GM23338 (cell line): ENCODE results near the gene METAP1D. TPM values are rescaled to one million over a fixed set of nuclear protein-coding genes. Genes with fewer than 3 reads are reported as not detected.

Source experiments
- ATAC-seq: fragments of 200-7000 bp; cut with Tn5 transposase; 3 replicates; pipeline ENCODE4 v1.9.1; 2020
- DNase-seq: peaks from one replicate; pipeline ENCODE4 v3.0.0-alpha.2; 2015; ENCODE audit warnings: low spot score
- H2AFZ ChIP-seq: fragments of 200-600 bp; sonication (generic); 2 replicates; pipeline ENCODE4 v1.8.0; 2016; ENCODE audit warnings: antibody characterized with exemption, mild to moderate bottlenecking, moderate library complexity
- H3F3A ChIP-seq: fragments of 200-600 bp; sonication (generic); replicated peaks from 2 replicates; pipeline ENCODE4 v1.8.0; 2017; ENCODE audit warnings: antibody characterized with exemption, mixed run types, low read depth
- H3K27ac ChIP-seq: fragments of 200-600 bp; sonication (generic); 2 replicates; pipeline ENCODE4 v1.6.1; 2016; ENCODE audit warnings: low read depth
- H3K27me3 ChIP-seq: fragments of 200-600 bp; sonication (generic); 2 replicates; pipeline ENCODE4 v1.8.0; 2016; ENCODE audit warnings: mild to moderate bottlenecking, mixed run types, moderate library complexity; ENCODE audit not compliant: insufficient read depth
- H3K36me3 ChIP-seq: fragments of 200-600 bp; sonication (generic); 2 replicates; pipeline ENCODE4 v1.8.0; 2016; ENCODE audit warnings: mild to moderate bottlenecking; ENCODE audit not compliant: insufficient read depth
- H3K4me1 ChIP-seq: fragments of 200-600 bp; sonication (generic); 2 replicates; pipeline ENCODE4 v1.8.0; 2016; ENCODE audit warnings: mild to moderate bottlenecking, moderate library complexity; ENCODE audit not compliant: insufficient read depth
- H3K4me2 ChIP-seq: fragments of 200-600 bp; sonication (generic); 2 replicates; pipeline ENCODE4 v1.7.1; 2017; ENCODE audit warnings: mixed run types
- H3K4me3 ChIP-seq: fragments of 200-600 bp; sonication (generic); 2 replicates; pipeline ENCODE4 v1.6.1; 2016; ENCODE audit warnings: mixed run types
- H3K79me2 ChIP-seq: fragments of 200-600 bp; sonication (generic); replicated peaks from 2 replicates; pipeline ENCODE4 v1.8.0; 2017; ENCODE audit warnings: mild to moderate bottlenecking; ENCODE audit not compliant: insufficient read depth
- H3K9me2 ChIP-seq: fragments of 200-600 bp; sonication (generic); 2 replicates; pipeline ENCODE4 v1.8.0; 2017; ENCODE audit not compliant: insufficient read depth
- H4K20me1 ChIP-seq: fragments of 200-600 bp; sonication (generic); replicated peaks from 2 replicates; pipeline ENCODE4 v1.8.0; 2017; ENCODE audit warnings: mild to moderate bottlenecking; ENCODE audit not compliant: insufficient read depth
- H3K27ac Mint-ChIP-seq: 2 replicates; pipeline ENCODE4 v1.8.0; 2020; ENCODE audit warnings: inconsistent platforms, mild to moderate bottlenecking, moderate library complexity, mixed read lengths
- H3K27me3 Mint-ChIP-seq: 3 replicates; pipeline ENCODE4 v1.8.0; 2022; ENCODE audit warnings: low read depth, mild to moderate bottlenecking, moderate library complexity, mixed read lengths, inconsistent platforms; ENCODE audit not compliant: insufficient read depth, poor library complexity
- H3K36me3 Mint-ChIP-seq: 3 replicates; pipeline ENCODE4 v1.8.0; 2021; ENCODE audit warnings: low read depth, mild to moderate bottlenecking, inconsistent platforms, moderate library complexity, mixed read lengths
- H3K4me1 Mint-ChIP-seq: 3 replicates; pipeline ENCODE4 v1.8.0; 2020; ENCODE audit warnings: mild to moderate bottlenecking, inconsistent platforms, mixed read lengths
- H3K4me3 Mint-ChIP-seq: 3 replicates; pipeline ENCODE4 v1.8.0; 2021; ENCODE audit warnings: moderate library complexity, mild to moderate bottlenecking, inconsistent platforms, mixed read lengths
- H3K9me3 Mint-ChIP-seq: 3 replicates; pipeline ENCODE4 v1.8.0; 2020; ENCODE audit warnings: moderate library complexity, mild to moderate bottlenecking, inconsistent platforms, mixed read lengths
- CREB1 ChIP-seq: fragments of 250-450 bp; sonication (Bioruptor Pico); IDR thresholded peaks from 2 replicates; pipeline ENCODE4 v1.5.0; 2020; ENCODE audit warnings: low read depth, mild to moderate bottlenecking, moderate library complexity
- CTCF ChIP-seq, 2 experiments: fragments of 200-600 bp in 1 of 2; sonication (generic) in 1 of 2; conservative IDR thresholded peaks; 2 replicates each; pipeline versions ENCODE4 v1.5.1 to v1.6.1; 2016 to 2017; ENCODE audit warnings: antibody characterized with exemption in 2 of 2, low read depth in 2 of 2, mild to moderate bottlenecking in 2 of 2, moderate library complexity in 1 of 2
- ETS1 ChIP-seq: IDR thresholded peaks from 2 replicates; pipeline ENCODE4 v1.6.1; 2016; ENCODE audit warnings: antibody characterized with exemption
- EZH2 ChIP-seq: fragments of 200-600 bp; sonication (generic); IDR thresholded peaks from one replicate; pipeline ENCODE4 v1.8.0; 2017; ENCODE audit warnings: antibody characterized with exemption, mild to moderate bottlenecking, low read depth; ENCODE audit not compliant: unreplicated experiment
- EZH2phosphoT487 ChIP-seq: fragments of 200-600 bp; sonication (generic); IDR thresholded peaks from one replicate; pipeline ENCODE4 v1.8.1; 2018; ENCODE audit warnings: antibody characterized with exemption; ENCODE audit not compliant: unreplicated experiment
- JUNB ChIP-seq: IDR thresholded peaks from one replicate; pipeline ENCODE4 v1.6.1; 2016; ENCODE audit warnings: antibody characterized with exemption; ENCODE audit not compliant: unreplicated experiment
- NANOG ChIP-seq: IDR thresholded peaks from 2 replicates; pipeline ENCODE4 v1.6.1; 2016; ENCODE audit warnings: antibody characterized with exemption, borderline replicate concordance
- POLR2AphosphoS5 ChIP-seq: IDR thresholded peaks from 2 replicates; pipeline ENCODE4 v1.6.1; 2016; ENCODE audit warnings: antibody characterized with exemption, low read depth
- REST ChIP-seq: IDR thresholded peaks from one replicate; pipeline ENCODE4 v1.6.1; 2018; ENCODE audit warnings: antibody characterized with exemption; ENCODE audit not compliant: unreplicated experiment
- STAT1 ChIP-seq: IDR thresholded peaks from one replicate; pipeline ENCODE4 v1.6.1; 2016; ENCODE audit warnings: antibody characterized with exemption; ENCODE audit not compliant: unreplicated experiment
- ZNF114 ChIP-seq: fragments of 250-450 bp; sonication (Bioruptor Pico); IDR thresholded peaks from 2 replicates; pipeline ENCODE4 v1.5.0; 2020; ENCODE audit warnings: mild to moderate bottlenecking, moderate library complexity
- polyA plus RNA-seq: library from polyadenylated mRNA; unstranded; fragments of >200 nt; fragmentation: Nextera tagmentation; extraction: Ambion mirVana; gene quantifications from 2 replicates; pipeline ENCODE4 v1.2.1, GENCODE V29; 2016
- total RNA-seq: library from RNA; depleted of rRNA; stranded (reverse); fragments of >200 nt; shearing (Covaris generic); gene quantifications from 2 replicates; pipeline ENCODE4 v1.2.3, GENCODE V29; 2014

METAP1D gene
- total and polyA plus RNA-seq, 2 experiments from 2014 or later, result 12.8 to 15.5 TPM

DNA sequence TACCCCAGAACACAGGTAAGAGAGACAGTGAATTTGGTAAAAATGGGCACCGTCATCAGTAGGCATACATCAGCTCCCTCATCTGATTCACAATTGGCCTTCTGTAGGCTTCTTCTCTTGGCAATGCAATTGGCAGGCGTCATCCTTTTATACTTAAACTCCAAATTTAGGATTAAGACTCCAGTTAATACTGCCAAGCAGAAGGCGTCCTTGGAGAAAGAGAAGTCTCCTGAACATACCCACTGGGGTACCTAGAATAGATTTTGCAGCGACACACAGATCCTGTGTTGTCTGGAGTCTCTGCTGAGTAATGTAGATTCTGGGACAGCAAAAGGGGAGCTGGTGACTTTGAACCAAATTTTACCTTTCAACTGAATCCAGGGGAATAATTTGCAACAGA is 592 bp upstream of the METAP1D start (continued):
- TF ChIP-seq CTCF (conservative IDR thresholded peaks at IDR 0.05; ENCODE audit: low read depth in 2 of 2) (no peak), ETS1 (no peak), EZH2 (no peak), EZH2phosphoT487 (no peak), ZNF114 (CRISPR knock-in tag) (no peak)

GRCh38 chr2:172000696-172001361 is 1.1 kb downstream of the METAP1D start:
- no peak overlapping the region; the same call in 1 of the 2 replicates for H3K27ac Mint-ChIP-seq
- H3K27me3 Mint-ChIP-seq, result peaks cover 7% of the 10 kb centered on the region
- H3K9me3 Mint-ChIP-seq, result no peaks in the 10 kb centered on the region
- peak overlapping the region; percentile 87; the same call in 1 of the 2 replicates for H2AFZ ChIP-seq
- H3K4me3 Mint-ChIP-seq, result peak overlapping the region; percentile 90
- peaks cover 13% of the 10 kb centered on the region for H3K4me1 Mint-ChIP-seq
- no peaks in the 10 kb centered on the region for H3K4me1 ChIP-seq
- no peaks in the 10 kb centered on the region for H3K36me3 ChIP-seq
- no peaks in the 10 kb centered on the region for H3K79me2 ChIP-seq
- ATAC-seq (no peak), DNase-seq (no peak)
- no peaks in the 10 kb centered on the region for H3F3A ChIP-seq
- H3K4me3 ChIP-seq, result peak overlapping the region; percentile 63
- H3K36me3 Mint-ChIP-seq, result no peaks in the 10 kb centered on the region
- no peaks in the 10 kb centered on the region for H3K9me2 ChIP-seq
- peak overlapping the region; percentile 78 for H3K4me2 ChIP-seq
- peaks cover 16% of the 10 kb centered on the region for H3K27me3 ChIP-seq
- H3K27ac ChIP-seq, result no peak overlapping the region
- no peaks in the 10 kb centered on the region for H4K20me1 ChIP-seq
- TF ChIP-seq JUNB (no peak), CREB1 (no peak), ETS1 (no peak), EZH2 (no peak), EZH2phosphoT487 (no peak), ZNF114 (CRISPR knock-in tag) (no peak), REST (no peak), CTCF (conservative IDR thresholded peaks at IDR 0.05; ENCODE audit: low read depth in 2 of 2) (no peak), POLR2AphosphoS5 (no peak), STAT1 (no peak), NANOG (no peak)
